Endodermal cell (in vitro differentiated cells): Measurements from ENCODE around the gene TRAPPC5. TPM values are rescaled to one million over a fixed set of nuclear protein-coding genes. Genes with fewer than 3 reads are reported as not detected.

Source experiments
- DNase-seq: peaks from one replicate; pipeline ENCODE4 v3.0.0-alpha.2; 2017
- H3K27ac ChIP-seq: 2 replicates; pipeline ENCODE4 v1.5.1; 2013; ENCODE audit warnings: mild to moderate bottlenecking, low read depth, low read length, moderate library complexity
- H3K27me3 ChIP-seq: 2 replicates; pipeline ENCODE4 v1.6.1; 2013; ENCODE audit warnings: mild to moderate bottlenecking, low read length, moderate library complexity; ENCODE audit not compliant: insufficient read depth, control insufficient read depth, poor library complexity, severe bottlenecking
- H3K36me3 ChIP-seq: 2 replicates; pipeline ENCODE4 v1.7.0; 2013; ENCODE audit warnings: mild to moderate bottlenecking, low read length, moderate library complexity; ENCODE audit not compliant: control insufficient read depth, insufficient read depth
- H3K4me1 ChIP-seq: one replicate; pipeline ENCODE4 v1.7.0; 2013; ENCODE audit warnings: low read length; ENCODE audit not compliant: control insufficient read depth, insufficient read depth
- H3K4me3 ChIP-seq: 2 replicates; pipeline ENCODE4 v1.5.1; 2013; ENCODE audit warnings: mild to moderate bottlenecking, low read length, moderate library complexity
- H3K9ac ChIP-seq: 2 replicates; pipeline ENCODE4 v1.6.1; 2013; ENCODE audit warnings: mild to moderate bottlenecking, low read length, moderate library complexity; ENCODE audit not compliant: poor library complexity, severe bottlenecking; ENCODE audit errors: extremely low read depth
- H3K9me3 ChIP-seq: 2 replicates; pipeline ENCODE4 v1.6.1; 2013; ENCODE audit warnings: mild to moderate bottlenecking, low read length, moderate library complexity; ENCODE audit not compliant: control insufficient read depth
- H3K27ac Mint-ChIP-seq: 2 replicates; pipeline ENCODE4 v1.8.0; 2020; ENCODE audit warnings: mixed read lengths
- H3K27me3 Mint-ChIP-seq: 2 replicates; pipeline ENCODE4 v1.8.0; 2021; ENCODE audit warnings: mild to moderate bottlenecking, mixed read lengths; ENCODE audit not compliant: insufficient read depth
- H3K36me3 Mint-ChIP-seq: 2 replicates; pipeline ENCODE4 v1.8.0; 2020; ENCODE audit warnings: low read depth, mixed read lengths
- H3K4me1 Mint-ChIP-seq: 2 replicates; pipeline ENCODE4 v1.8.0; 2020; ENCODE audit warnings: mixed read lengths
- H3K4me3 Mint-ChIP-seq: 2 replicates; pipeline ENCODE4 v1.8.0; 2020; ENCODE audit warnings: mild to moderate bottlenecking, moderate library complexity, mixed read lengths
- H3K9me3 Mint-ChIP-seq: 2 replicates; pipeline ENCODE4 v1.8.0; 2020; ENCODE audit warnings: mild to moderate bottlenecking, mixed read lengths
- CTCF ChIP-seq: fragments of 200-600 bp; sonication (generic); conservative IDR thresholded peaks from 2 replicates; pipeline ENCODE4 v1.5.0; 2021; ENCODE audit warnings: antibody characterized with exemption, mild to moderate bottlenecking
- WGBS, 2 experiments: methylation state at CpG; one replicate each; pipeline versions ENCODE4 v1.1.5 to v1.1.7; 2013; ENCODE audit warnings: missing lambda C conversion rate in 2 of 2, mixed read lengths in 1 of 2; ENCODE audit not compliant: insufficient coverage in 1 of 2, insufficient read length in 1 of 2; 5-methylcytosine and 5-hydroxymethylcytosine counted together
- total RNA-seq, 2 donors: library from RNA; stranded (reverse); fragmentation: NEBNext Ultra II Directional in 1 of 2; extraction: Animal tissue kit (Norgen Biotek cat#: 25700) in 1 of 2; gene quantifications; 2 replicates in 1 of 2; 3 replicates in 1 of 2; pipeline ENCODE4 v1.2.1, GENCODE V29; 2021

The TRAPPC5 gene
- total RNA-seq, 2 donors from 2014 or later, result 64.6 to 93.1 TPM

- Mint-ChIP-seq H3K36me3 (no peaks in the 10 kb centered on the region), H3K27ac (no peak overlapping the region), H3K9me3 (no peaks in the 10 kb centered on the region), H3K27me3 (peaks cover 29% of the 10 kb centered on the region), H3K4me3 (no peak overlapping the region), H3K4me1 (no peaks in the 10 kb centered on the region)
- H3K9me3 ChIP-seq, result no peaks in the 10 kb centered on the region
- H3K27me3 ChIP-seq, result peaks cover 9% of the 10 kb centered on the region
- H3K4me3 ChIP-seq, result no peak overlapping the region
- no peaks in the 10 kb centered on the region for H3K36me3 ChIP-seq
- H3K27ac ChIP-seq, result no peak overlapping the region
- DNase-seq, result no peak
- 81 to 83% methylated on average over 7 to 15 of the region's 15 CpGs for WGBS, 2 experiments
- H3K4me1 ChIP-seq, result no peaks in the 10 kb centered on the region
- TF ChIP-seq CTCF, result no peak
- H3K9ac ChIP-seq, result no peak overlapping the region
Measured at GRCh38 chr19:7699417-7700401, 19.1 kb downstream of the TRAPPC5 start.

GRCh38 chr19:7701049-7701653, 20.5 kb downstream of the TRAPPC5 start:
- Histone ChIP-seq H3K27me3 (peaks cover 9% of the 10 kb centered on the region), H3K4me1 (no peaks in the 10 kb centered on the region), H3K9ac (no peak overlapping the region), H3K36me3 (no peaks in the 10 kb centered on the region), H3K4me3 (no peak overlapping the region), H3K27ac (no peak overlapping the region), H3K9me3 (no peaks in the 10 kb centered on the region)
- H3K9me3 Mint-ChIP-seq, result no peaks in the 10 kb centered on the region
- no peak overlapping the region for H3K27ac Mint-ChIP-seq
- no peak for TF ChIP-seq CTCF
- H3K4me3 Mint-ChIP-seq, result no peak overlapping the region
- no peak for DNase-seq
- no peaks in the 10 kb centered on the region for H3K36me3 Mint-ChIP-seq
- H3K27me3 Mint-ChIP-seq, result peaks cover 28% of the 10 kb centered on the region
- 92 to 98% methylated on average over 8 to 12 of the region's 12 CpGs for WGBS, 2 experiments
- no peaks in the 10 kb centered on the region for H3K4me1 Mint-ChIP-seq

GRCh38 chr19:7701654-7702457, 21.2 kb downstream of the TRAPPC5 start, which contains the start of gene FCER2:
TSS of gene FCER2 (minus strand) at chr19:7702131. CDS start at chr19:7699760, 2,371 bp downstream.
- no peak for DNase-seq
- Mint-ChIP-seq H3K36me3 (no peaks in the 10 kb centered on the region), H3K9me3 (no peaks in the 10 kb centered on the region), H3K4me3 (no peak within 1 kb of the TSS), H3K27ac (no peak within 1 kb of the TSS), H3K4me1 (no peaks in the 10 kb centered on the region), H3K27me3 (peaks cover 25% of the 10 kb centered on the region)
- peaks cover 9% of the 10 kb centered on the region for H3K27me3 ChIP-seq
- TF ChIP-seq CTCF, result no peak
- H3K4me1 ChIP-seq, result no peaks in the 10 kb centered on the region
- no peak within 1 kb of the TSS for H3K9ac ChIP-seq
- no peaks in the 10 kb centered on the region for H3K9me3 ChIP-seq
- no peak within 1 kb of the TSS for H3K4me3 ChIP-seq
- H3K27ac ChIP-seq, result no peak within 1 kb of the TSS
- 68 to 77% methylated on average over 11 to 19 of the region's 20 CpGs for WGBS, 2 experiments
- no peaks in the 10 kb centered on the region for H3K36me3 ChIP-seq
